GM19035 (cell line): ENCODE data around the gene UBAP2L.
"Not testable (repeated sequence)": the region's sequence is repeated elsewhere in the genome, so short reads cannot be mapped to it uniquely, and the experiment has no call there.

Experiments
- ATAC-seq: cut with Tn5 transposase; IDR thresholded peaks from one replicate; pipeline ENCODE4 v1.9.1; 2021; ENCODE audit not compliant: unreplicated experiment

Gene UBAP2L

GRCh38 chr1:154307670-154308270 is 87.0 kb downstream of the UBAP2L start:
- ATAC-seq = not testable (repeated sequence)

- not testable (repeated sequence) for ATAC-seq
Observed at GRCh38 chr1:154309136-154309535, 88.4 kb downstream of the UBAP2L start.

GRCh38 chr1:154312229-154313065 is 91.7 kb downstream of the UBAP2L start:
- ATAC-seq = not testable (repeated sequence)

GRCh38 chr1:154313066-154313356 is 92.3 kb downstream of the UBAP2L start:
- no peak for ATAC-seq

GRCh38 chr1:154314226-154314625 is 93.5 kb downstream of the UBAP2L start:
- not testable (repeated sequence) for ATAC-seq

- ATAC-seq = no peak
Observed at GRCh38 chr1:154316704-154317103, 95.9 kb downstream of the UBAP2L start.

GRCh38 chr1:154318386-154318785 is 97.6 kb downstream of the UBAP2L start:
- no peak for ATAC-seq
